HEK293T (cell line): ENCODE results near the gene ZNF329.
A peak's percentile ranks its signal among the peaks of the same experiment; 100 is the strongest.

Source experiments
- CTCF ChIA-PET: fragments of 350-600 bp; formaldehyde crosslinking; extraction: SDS; loops from one replicate; lab custom pipeline; 2021; ENCODE audit warnings: antibody characterized with exemption, inconsistent platforms; lab: Yijun Ruan, JAX
- POLR2A ChIA-PET: fragments of 350-600 bp; formaldehyde crosslinking; extraction: SDS; loops from one replicate; lab custom pipeline; 2020; ENCODE audit warnings: antibody characterized with exemption, inconsistent platforms; lab: Yijun Ruan, JAX
- DNase-seq: peaks from one replicate; pipeline ENCODE4 v3.0.0; 2012; ENCODE audit warnings: mixed read lengths; ENCODE audit errors: extremely low spot score
- ARNT ChIP-seq: fragments of 450-650 bp; IDR thresholded peaks from 2 replicates; pipeline ENCODE4 v1.6.1; 2017; ENCODE audit warnings: mild to moderate bottlenecking
- BHLHE40 ChIP-seq: fragments of 450-650 bp; IDR thresholded peaks from 2 replicates; pipeline ENCODE4 v1.6.1; 2016; ENCODE audit warnings: mild to moderate bottlenecking, moderate library complexity, borderline replicate concordance
- CTBP1 ChIP-seq: fragments of 450-650 bp; IDR thresholded peaks from 2 replicates; pipeline ENCODE4 v1.6.1; 2016; ENCODE audit warnings: borderline replicate concordance
- ELF4 ChIP-seq: fragments of 450-650 bp; IDR thresholded peaks from 2 replicates; pipeline ENCODE4 v1.6.1; 2017; ENCODE audit warnings: antibody characterized with exemption
- FOXA1 ChIP-seq: fragments of 450-650 bp; IDR thresholded peaks from 2 replicates; pipeline ENCODE4 v1.6.1; 2016; ENCODE audit warnings: mild to moderate bottlenecking
- FOXK2 ChIP-seq: fragments of 450-650 bp; IDR thresholded peaks from 2 replicates; pipeline ENCODE4 v1.6.1; 2016; ENCODE audit warnings: mild to moderate bottlenecking
- FOXM1 ChIP-seq: fragments of 450-650 bp; IDR thresholded peaks from 2 replicates; pipeline ENCODE4 v1.6.1; 2017; ENCODE audit warnings: mild to moderate bottlenecking, borderline replicate concordance
- HDGF ChIP-seq: fragments of 450-650 bp; IDR thresholded peaks from 2 replicates; pipeline ENCODE4 v1.6.1; 2017; ENCODE audit warnings: antibody characterized with exemption, borderline replicate concordance
- L3MBTL2 ChIP-seq: fragments of 450-650 bp; conservative IDR thresholded peaks from 2 replicates; pipeline ENCODE4 v1.6.1; 2016; ENCODE audit warnings: mild to moderate bottlenecking
- LEF1 ChIP-seq: fragments of 450-650 bp; IDR thresholded peaks from 2 replicates; pipeline ENCODE4 v1.6.1; 2017; ENCODE audit warnings: mild to moderate bottlenecking, borderline replicate concordance
- NFRKB ChIP-seq: fragments of 450-650 bp; IDR thresholded peaks from 2 replicates; pipeline ENCODE4 v1.6.1; 2016; ENCODE audit warnings: mild to moderate bottlenecking, moderate library complexity
- PKNOX1 ChIP-seq: fragments of 450-650 bp; IDR thresholded peaks from 2 replicates; pipeline ENCODE4 v1.6.1; 2016
- SP1 ChIP-seq: fragments of 450-650 bp; IDR thresholded peaks from 2 replicates; pipeline ENCODE4 v1.6.1; 2017
- SUZ12 ChIP-seq: fragments of 450-650 bp; IDR thresholded peaks from 2 replicates; pipeline ENCODE4 v1.6.1; 2016; ENCODE audit warnings: mild to moderate bottlenecking
- TARDBP ChIP-seq: fragments of 450-650 bp; IDR thresholded peaks from 2 replicates; pipeline ENCODE4 v1.6.1; 2016
- ZNF384 ChIP-seq: fragments of 450-650 bp; IDR thresholded peaks from 2 replicates; pipeline ENCODE4 v1.6.1; 2016

Gene ZNF329

GRCh38 chr19:58118979-58119733 is 31.4 kb downstream of the ZNF329 start:
- no peak for DNase-seq
- CTCF ChIA-PET = no interaction called here
- no peak for TF ChIP-seq NFRKB
- TF ChIP-seq L3MBTL2 = no peak
- TF ChIP-seq BHLHE40 = no peak
- no peak for TF ChIP-seq FOXA1
- no peak for TF ChIP-seq ARNT
- TF ChIP-seq FOXM1 = no peak
- no peak for TF ChIP-seq HDGF
- no peak for TF ChIP-seq SUZ12
- no peak for TF ChIP-seq TARDBP
- no peak for TF ChIP-seq ZNF384
- no peak for TF ChIP-seq CTBP1
- no peak for TF ChIP-seq LEF1
- no peak for TF ChIP-seq SP1
- no peak for TF ChIP-seq PKNOX1

GRCh38 chr19:58117841-58118575 is 32.6 kb downstream of the ZNF329 start:
- ChIA-PET CTCF (no interaction called here), POLR2A (no interaction called here)
- TF ChIP-seq SUZ12 (no peak), ELF4 (no peak), LEF1 (no peak)
- DNase-seq = no peak

More at GRCh38 chr19:58118979-58119733, 31.4 kb downstream of the ZNF329 start:
- POLR2A ChIA-PET = no interaction called here

GRCh38 chr19:58108546-58108817 is 42.1 kb downstream of the ZNF329 start:
- ChIA-PET POLR2A (no interaction called here), CTCF (no interaction called here)
- no peak for DNase-seq
- TF ChIP-seq PKNOX1 (no peak), NFRKB (no peak), ZNF384 (no peak), HDGF (no peak), BHLHE40 (no peak), ELF4 (no peak), CTBP1 (no peak)

- ChIA-PET CTCF (no interaction called here), POLR2A (no interaction called here)
- DNase-seq = no peak
- TF ChIP-seq TARDBP (no peak), ZNF384 (no peak), FOXK2 (no peak), BHLHE40 (no peak), SP1 (no peak), FOXM1 (no peak), ARNT (no peak), PKNOX1 (no peak), CTBP1 (no peak), FOXA1 (no peak), L3MBTL2 (no peak), HDGF (no peak), ELF4 (no peak), NFRKB (no peak), SUZ12 (no peak), LEF1 (no peak)
Observed at GRCh38 chr19:58107778-58108545, 42.6 kb downstream of the ZNF329 start.

DNA sequence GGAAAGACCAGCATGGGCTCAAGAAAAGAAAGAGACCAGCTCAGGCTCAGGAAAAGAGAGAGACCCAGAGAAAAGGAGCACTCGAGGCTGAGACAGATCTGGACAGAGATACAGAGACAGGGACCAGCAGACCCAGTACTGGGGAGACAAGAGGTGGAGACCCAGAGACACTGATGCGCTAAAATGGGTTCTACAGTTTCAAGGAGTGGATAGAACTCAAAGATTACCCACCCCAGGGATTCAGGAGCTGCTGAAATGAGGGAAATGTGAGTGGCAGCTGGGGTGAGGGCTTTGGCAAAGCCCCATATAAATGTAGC is 51.9 kb downstream of the ZNF329 start:
- CTCF ChIA-PET = no interaction called here
- POLR2A ChIA-PET = no interaction called here
- no peak for DNase-seq
- TF ChIP-seq ZNF384 = no peak
- TF ChIP-seq SP1 = no peak
- TF ChIP-seq BHLHE40 = no peak
- no peak for TF ChIP-seq ARNT
- TF ChIP-seq CTBP1 = no peak
- TF ChIP-seq NFRKB = no peak
- TF ChIP-seq FOXK2 = no peak
- TF ChIP-seq ELF4 = no peak
- TF ChIP-seq SUZ12 = no peak
- TF ChIP-seq L3MBTL2 = no peak

GRCh38 chr19:58097781-58098681 is 52.6 kb downstream of the ZNF329 start, which contains the start of gene ZSCAN18:
Gene ZSCAN18, minus strand, starts transcription at chr19:58098231. Its CDS starts 7,964 bp downstream, at chr19:58090267.
- POLR2A ChIA-PET = no interaction called here
- DNase-seq = peak; percentile 83
- CTCF ChIA-PET = no interaction called here
- TF ChIP-seq L3MBTL2 = 0 out of 2 replicates have a peak, but pooled peaks have one; percentile 22
- no peak for TF ChIP-seq NFRKB
- no peak for TF ChIP-seq BHLHE40
- no peak for TF ChIP-seq LEF1
- TF ChIP-seq PKNOX1 = peak; percentile 95
- TF ChIP-seq FOXM1 = no peak
- TF ChIP-seq FOXK2 = no peak
- no peak for TF ChIP-seq FOXA1
- no peak for TF ChIP-seq HDGF
- no peak for TF ChIP-seq SUZ12
- no peak for TF ChIP-seq SP1
- TF ChIP-seq ZNF384 = no peak
- TF ChIP-seq ELF4 = no peak
- TF ChIP-seq ARNT = no peak
- no peak for TF ChIP-seq CTBP1
- no peak for TF ChIP-seq TARDBP
